K562 (cell line): ENCODE data around the gene ANXA3. TPM values are rescaled to one million over a fixed set of nuclear protein-coding genes. Genes with fewer than 3 reads are reported as not detected.
A peak's percentile ranks its signal among the peaks of the same experiment; 100 is the strongest.

Source experiments
- ATAC-seq: fragments of 200-7000 bp; cut with Tn5 transposase; 3 replicates; pipeline ENCODE4 v1.9.1; 2020; ENCODE audit warnings: moderate library complexity
- BruUV-seq: library from RNA; stranded (reverse); fragments of 400-500 nt; replicated peaks from 2 replicates; lab custom pipeline; 2021; lab: Mats Ljungman, UMichigan
- CTCF ChIA-PET: fragments of 300-600 bp; formaldehyde crosslinking; extraction: SDS; loops from one replicate; lab custom pipeline; 2021; ENCODE audit warnings: low intra/inter-chr PET ratio; lab: Yijun Ruan, JAX
- POLR2A ChIA-PET: fragments of 300-600, 350-650 bp; sonication (Branson Sonifier 250); formaldehyde crosslinking; extraction: SDS; loops from one replicate; lab custom pipeline; 2021; ENCODE audit warnings: antibody characterized with exemption, inconsistent platforms; lab: Yijun Ruan, JAX
- DNase-seq, 4 experiments: peaks; one replicate each; pipeline versions ENCODE4 v3.0.0 to v3.0.0-alpha.2; 2011 to 2018; ENCODE audit warnings: low spot score in 3 of 4, mixed read lengths in 3 of 4; ENCODE audit errors: extremely low read depth in 1 of 4
- FAIRE-seq: peaks from 2 replicates; lab custom pipeline; 2011; peaks lifted over from hg19 to GRCh38; lab: Jason Lieb, UNC
- H2AFZ ChIP-seq: 2 replicates; pipeline ENCODE4 v1.6.0; 2011; ENCODE audit warnings: low read depth, low read length, control low read depth, inconsistent platforms
- H3K27ac ChIP-seq: fragments of 200-600 bp; 3 replicates; pipeline ENCODE4 v1.8.0; 2011; ENCODE audit warnings: low read depth, mild to moderate bottlenecking, control low read depth, inconsistent platforms, low read length, moderate library complexity, mixed read lengths; ENCODE audit errors: extremely low read depth
- H3K27me3 ChIP-seq, 2 experiments: fragments of 300-600 bp in 1 of 2; 2 replicates in 1 of 2; 3 replicates in 1 of 2; pipeline versions ENCODE4 v1.6.0 to v1.8.0; 2011; ENCODE audit warnings: inconsistent platforms in 2 of 2, low read length in 2 of 2, mild to moderate bottlenecking in 1 of 2, mixed read lengths in 1 of 2, moderate library complexity in 1 of 2; ENCODE audit not compliant: control insufficient read depth in 2 of 2, insufficient read depth in 2 of 2
- H3K36me3 ChIP-seq: fragments of 300-600 bp; 3 replicates; pipeline ENCODE4 v1.8.0; 2011; ENCODE audit warnings: mild to moderate bottlenecking, low read length, inconsistent platforms; ENCODE audit not compliant: control insufficient read depth, insufficient read depth
- H3K4me1 ChIP-seq, 2 experiments: fragments of 200-600 bp in 1 of 2; replicated peaks in 1 of 2; 2 replicates in 1 of 2; 3 replicates in 1 of 2; pipeline versions ENCODE4 v1.5.1 to v1.8.0; 2011; ENCODE audit warnings: inconsistent platforms in 2 of 2, low read length in 2 of 2, mild to moderate bottlenecking in 1 of 2, mixed read lengths in 1 of 2, moderate library complexity in 1 of 2; ENCODE audit not compliant: control insufficient read depth in 2 of 2, insufficient read depth in 2 of 2
- H3K4me2 ChIP-seq: 2 replicates; pipeline ENCODE4 v1.6.1; 2011; ENCODE audit warnings: low read length, control low read depth, inconsistent platforms, mixed read lengths; ENCODE audit not compliant: insufficient read depth
- H3K4me3 ChIP-seq: fragments of 200-600 bp; sonication (generic), shearing (Covaris generic); 2 replicates; pipeline ENCODE4 v1.5.1; 2016; ENCODE audit warnings: control low read depth, inconsistent platforms
- H3K79me2 ChIP-seq: fragments of 200-600 bp; 3 replicates; pipeline ENCODE4 v1.8.0; 2011; ENCODE audit warnings: low read length, inconsistent platforms; ENCODE audit not compliant: control insufficient read depth, insufficient read depth
- H3K9ac ChIP-seq, 2 experiments: 2 replicates each; pipeline versions ENCODE4 v1.6.0 to v1.6.1; 2011; ENCODE audit warnings: low read depth in 2 of 2, low read length in 2 of 2, control low read depth in 1 of 2, inconsistent platforms in 1 of 2, mild to moderate bottlenecking in 1 of 2, mixed read lengths in 1 of 2; ENCODE audit not compliant: insufficient read depth in 1 of 2
- H3K9me1 ChIP-seq: one replicate; pipeline ENCODE4 v1.6.0; 2011; ENCODE audit warnings: inconsistent platforms, mild to moderate bottlenecking, low read length, moderate library complexity; ENCODE audit not compliant: control insufficient read depth, insufficient read depth
- H3K9me3 ChIP-seq: replicated peaks from 2 replicates; pipeline ENCODE4 v1.5.1; 2011; ENCODE audit warnings: low read depth, low read length, inconsistent platforms; ENCODE audit not compliant: control insufficient read depth, insufficient read depth
- H4K20me1 ChIP-seq: replicated peaks from 2 replicates; pipeline ENCODE4 v1.6.1; 2011; ENCODE audit warnings: low read length, inconsistent platforms, mixed read lengths; ENCODE audit not compliant: control insufficient read depth, insufficient read depth
- KDM2B ChIP-seq: fragments of 250-450 bp; sonication (Bioruptor Pico); IDR thresholded peaks from 2 replicates; pipeline ENCODE4 v1.8.0; 2021; ENCODE audit warnings: mild to moderate bottlenecking, moderate library complexity
- POLR3G ChIP-seq: IDR thresholded peaks from 2 replicates; pipeline ENCODE4 v1.6.1; 2011; ENCODE audit not compliant: insufficient read length, insufficient replicate concordance; ENCODE audit errors: extremely low read depth
- PTRF ChIP-seq: fragments of 450-650 bp; IDR thresholded peaks from 2 replicates; pipeline ENCODE4 v1.6.1; 2016; ENCODE audit warnings: mild to moderate bottlenecking, missing genetic modification characterization, missing compliant biosample characterization
- SRSF7 ChIP-seq: fragments of 200-400 bp; formaldehyde crosslinking; optimal IDR thresholded peaks from 2 replicates; pipeline ENCODE3; 2017; ENCODE audit warnings: mild to moderate bottlenecking, low read depth, low read length
- TCFL5 ChIP-seq: fragments of 250-450 bp; sonication (Bioruptor Pico); conservative IDR thresholded peaks from 2 replicates; pipeline ENCODE4 v1.6.1; 2021; ENCODE audit warnings: mild to moderate bottlenecking, moderate library complexity, matching md5 sums
- THAP7 ChIP-seq: fragments of 250-450 bp; sonication (Bioruptor Pico); IDR thresholded peaks from 2 replicates; pipeline ENCODE4 v1.5.0; 2021
- THRAP3 ChIP-seq: fragments of 450-650 bp; IDR thresholded peaks from 2 replicates; pipeline ENCODE4 v1.6.1; 2016; ENCODE audit warnings: mild to moderate bottlenecking, inconsistent platforms, borderline replicate concordance
- ZNF24 ChIP-seq: fragments of 450-650 bp; IDR thresholded peaks from 2 replicates; pipeline ENCODE4 v1.6.1; 2016
- ZNF395 ChIP-seq: fragments of 200-800 bp; sonication (Bioruptor generic); IDR thresholded peaks from 2 replicates; pipeline ENCODE4 v1.6.1; 2017; ENCODE audit warnings: missing genetic modification characterization, missing compliant biosample characterization
- WGBS: fragments of 100-300 bp; shearing (Covaris generic); methylation state at CpG from one replicate; pipeline ENCODE4 v1.1.6; 2016; ENCODE audit warnings: low coverage, mixed read lengths; ENCODE audit not compliant: insufficient coverage; ENCODE audit errors: missing lambda C conversion rate; 5-methylcytosine and 5-hydroxymethylcytosine counted together
- in situ Hi-C: fragments of 300-500 bp; cut with MboI; formaldehyde crosslinking; loops from 4 replicates; pipeline ENCODE4 v1.15.0; 2018; ENCODE audit warnings: inconsistent platforms, mixed read lengths
- intact Hi-C: fragments of 100-400 bp; cut with micrococcal nuclease; formaldehyde crosslinking; loops from 2 replicates; pipeline ENCODE4 v1.14.2; 2022
- polyA plus RNA-seq, 8 experiments: library from polyadenylated mRNA; depleted of rRNA in 4 of 8; stranded (reverse) in 5 of 8; unstranded in 3 of 8; fragments of >200 nt; fragmentation: Nextera tagmentation in 2 of 8; fragmentation: Illumina TruSeq in 1 of 8; extraction: Ambion mirVana in 2 of 8; extraction: Trizol in 1 of 8; gene quantifications; 2 replicates each; pipeline versions ENCODE4 v1.2.1 to v1.2.3, GENCODE V29; 2011 to 2014; ENCODE audit warnings: inconsistent platforms in 1 of 8, missing spikeins in 1 of 8
- total RNA-seq, 7 experiments: library from RNA; depleted of rRNA in 6 of 7; stranded (reverse); fragments of >200 nt in 6 of 7; fragmentation: Illumina TruSeq in 2 of 7; extraction: Trizol in 2 of 7; gene quantifications; 2 replicates each; pipeline versions ENCODE4 v1.2.1 to v1.2.3, GENCODE V29; 2011 to 2021; ENCODE audit warnings: low replicate concordance in 1 of 7
- TF ChIP-seq, protein P1 (sequence below): conservative IDR thresholded peaks from 2 replicates; pipeline ENCODE4 v1.6.1; 2011; ENCODE audit warnings: low read depth, mild to moderate bottlenecking, low read length; ENCODE audit not compliant: control insufficient read depth
- TF ChIP-seq, protein P2 (sequence below), 2 experiments: fragments of 450-650 bp in 1 of 2; sonication (generic) in 1 of 2; formaldehyde crosslinking in 1 of 2; IDR thresholded peaks in 1 of 2; conservative IDR thresholded peaks in 1 of 2; 2 replicates each; pipeline versions ENCODE4 v1.6.1 to v1.8.1; 2016 to 2023; ENCODE audit warnings: mild to moderate bottlenecking in 2 of 2, moderate library complexity in 2 of 2, inconsistent platforms in 1 of 2, missing genetic modification reagents in 1 of 2

The ANXA3 gene
- total and polyA plus RNA-seq, 9 of the 15 experiments (the other 6 are each of a cell fraction or from before 2014, with no cell fraction given) = 6.3 to 15.5 (median 9.8) TPM

DNA sequence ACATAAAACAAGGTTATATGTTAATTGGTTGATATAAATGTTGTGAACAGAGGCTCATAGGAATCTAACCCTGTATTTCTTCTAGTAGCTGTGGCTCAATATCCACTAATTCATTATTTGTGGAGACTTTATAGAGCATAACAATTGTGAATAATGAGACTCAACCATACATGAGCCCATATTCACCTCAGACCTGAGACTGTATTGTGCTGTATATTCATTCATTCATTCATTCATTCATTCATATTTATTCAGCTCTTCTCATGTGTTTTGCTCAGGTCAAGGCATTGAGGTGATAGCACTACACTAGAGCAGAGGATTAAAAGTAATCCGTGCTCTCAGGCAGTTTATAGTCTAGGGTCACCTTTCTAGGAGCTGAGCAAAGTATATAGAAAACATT, 24.5 kb upstream of the ANXA3 start:
- no peak overlapping the region for H2AFZ ChIP-seq
- ATAC-seq (no peak), FAIRE-seq (peak; percentile 6), DNase-seq (no peak)
- no peaks in the 10 kb centered on the region for H4K20me1 ChIP-seq
- in situ Hi-C loops (no loop called here), intact Hi-C loops (loop anchor here (10.0 kb wide), 1 partner anchor 338 kb away; no protein-coding TSS in a partner anchor)
- H3K4me2 ChIP-seq = no peak overlapping the region
- H3K9me3 ChIP-seq = no peaks in the 10 kb centered on the region
- POLR2A ChIA-PET = interaction anchor here (0.6 kb wide), 1 partner anchor 1667 kb away, joined by 3 read pairs; no protein-coding TSS in a partner anchor
- H3K27me3 ChIP-seq = peaks cover 0 to 6% of the 10 kb centered on the region in 2 experiments; a peak in 1 of 5 replicates
- H3K9ac ChIP-seq = no peak overlapping the region
- 0% methylated on average over 1 of the region's 1 CpG for WGBS
- TF ChIP-seq ZNF24 (peak; percentile 78), PTRF (tag) (no peak)
- H3K9me1 ChIP-seq = no peaks in the 10 kb centered on the region
- no TSS peak for BruUV-seq
- H3K36me3 ChIP-seq = no peaks in the 10 kb centered on the region
- H3K27ac ChIP-seq = no peak overlapping the region
- H3K4me1 ChIP-seq = peaks cover 0 to 9% of the 10 kb centered on the region in 2 experiments; a peak in 2 of 5 replicates
- CTCF ChIA-PET = no interaction called here
- H3K4me3 ChIP-seq = no peak overlapping the region
- no peaks in the 10 kb centered on the region for H3K79me2 ChIP-seq

- intact Hi-C loops = loop anchor here (10.0 kb wide), 1 partner anchor 337 kb away; no protein-coding TSS in a partner anchor
- ATAC-seq = no peak
- H3K9ac ChIP-seq = no peak overlapping the region
- CTCF ChIA-PET = no interaction called here
- WGBS = 4% methylated on average over 4 of the region's 4 CpGs
- no peak overlapping the region for H3K4me3 ChIP-seq
- BruUV-seq = no TSS peak
- FAIRE-seq = no peak
- H3K79me2 ChIP-seq = no peaks in the 10 kb centered on the region
- H3K9me3 ChIP-seq = no peaks in the 10 kb centered on the region
- H3K27me3 ChIP-seq = peaks cover 0 to 6% of the 10 kb centered on the region in 2 experiments; a peak in 1 of 5 replicates
- peaks cover 0 to 9% of the 10 kb centered on the region in 2 experiments; a peak in 2 of 5 replicates for H3K4me1 ChIP-seq
- H4K20me1 ChIP-seq = no peaks in the 10 kb centered on the region
- POLR2A ChIA-PET = no interaction called here
- no peak overlapping the region for H2AFZ ChIP-seq
- H3K9me1 ChIP-seq = no peaks in the 10 kb centered on the region
- in situ Hi-C loops = no loop called here
- DNase-seq = no peak
- H3K27ac ChIP-seq = no peak overlapping the region
- H3K36me3 ChIP-seq = no peaks in the 10 kb centered on the region
- H3K4me2 ChIP-seq = no peak overlapping the region
- TF ChIP-seq THAP7 (CRISPR knock-in tag) = no peak
- no peak for TF ChIP-seq KDM2B
- TF ChIP-seq THRAP3 = no peak
- TF ChIP-seq, protein P1, sequence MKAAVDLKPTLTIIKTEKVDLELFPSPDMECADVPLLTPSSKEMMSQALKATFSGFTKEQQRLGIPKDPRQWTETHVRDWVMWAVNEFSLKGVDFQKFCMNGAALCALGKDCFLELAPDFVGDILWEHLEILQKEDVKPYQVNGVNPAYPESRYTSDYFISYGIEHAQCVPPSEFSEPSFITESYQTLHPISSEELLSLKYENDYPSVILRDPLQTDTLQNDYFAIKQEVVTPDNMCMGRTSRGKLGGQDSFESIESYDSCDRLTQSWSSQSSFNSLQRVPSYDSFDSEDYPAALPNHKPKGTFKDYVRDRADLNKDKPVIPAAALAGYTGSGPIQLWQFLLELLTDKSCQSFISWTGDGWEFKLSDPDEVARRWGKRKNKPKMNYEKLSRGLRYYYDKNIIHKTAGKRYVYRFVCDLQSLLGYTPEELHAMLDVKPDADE = no peak
- TF ChIP-seq, protein P2, sequence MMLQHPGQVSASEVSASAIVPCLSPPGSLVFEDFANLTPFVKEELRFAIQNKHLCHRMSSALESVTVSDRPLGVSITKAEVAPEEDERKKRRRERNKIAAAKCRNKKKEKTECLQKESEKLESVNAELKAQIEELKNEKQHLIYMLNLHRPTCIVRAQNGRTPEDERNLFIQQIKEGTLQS (IDR thresholded peaks at IDR 0.05) = no peak
- TF ChIP-seq, protein P2 (CRISPR knock-in tag; conservative IDR thresholded peaks at IDR 0.05) = no peak
- TF ChIP-seq ZNF395 (CRISPR knock-in tag) = no peak
- TF ChIP-seq SRSF7 = no peak
- TF ChIP-seq TCFL5 (CRISPR knock-in tag) = no peak
- TF ChIP-seq POLR3G = no peak
Observed at GRCh38 chr4:78527555-78527954, 24.0 kb upstream of the ANXA3 start.
